Measurements from ENCODE around the gene SPON2.
"Not testable (repeated sequence)": the region's sequence is repeated elsewhere in the genome, so short reads cannot be mapped to it uniquely, and the experiment has no call there.

Gene SPON2

DNA sequence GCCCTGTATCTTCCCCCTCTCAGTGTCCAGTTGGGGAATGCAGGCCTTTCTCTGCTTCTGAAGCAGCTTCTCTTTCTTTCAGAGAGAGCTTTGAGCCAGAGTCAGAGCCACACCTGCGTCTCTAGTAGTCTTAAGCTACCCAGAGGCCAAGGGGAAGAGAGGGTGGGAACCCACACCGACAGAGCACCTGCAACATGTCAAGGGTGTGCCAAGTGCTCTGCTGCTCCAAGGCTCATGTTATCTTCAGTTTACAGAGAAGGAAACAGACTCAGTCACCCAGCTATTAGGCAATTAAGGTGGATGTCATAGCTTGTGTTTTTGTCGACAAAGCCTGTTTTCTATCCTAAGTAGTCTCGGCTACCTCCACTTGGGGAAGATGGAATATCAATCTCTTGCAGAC lies 36.3 kb downstream of the SPON2 start:
- no peak for DNase-seq

DNA sequence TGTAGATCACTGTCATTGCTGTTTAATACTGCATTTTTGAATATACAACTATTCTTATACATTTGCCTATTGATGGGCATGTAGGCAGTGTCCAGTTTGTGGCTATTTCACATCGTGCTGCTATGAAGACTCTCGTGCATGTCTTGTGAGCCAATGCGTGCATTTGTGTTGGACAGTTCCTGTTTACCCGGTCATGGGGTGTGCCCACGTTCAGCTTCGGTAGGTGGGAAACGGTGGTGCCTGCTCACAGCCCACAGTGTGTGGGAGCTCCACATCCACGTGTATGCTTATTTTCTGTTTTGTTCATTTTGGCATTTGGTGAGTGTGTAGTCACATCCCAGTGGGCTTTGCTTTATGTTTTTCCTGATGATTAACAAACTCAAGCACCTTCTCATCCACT lies 39.4 kb downstream of the SPON2 start:
- DNase-seq, result no peak

DNA sequence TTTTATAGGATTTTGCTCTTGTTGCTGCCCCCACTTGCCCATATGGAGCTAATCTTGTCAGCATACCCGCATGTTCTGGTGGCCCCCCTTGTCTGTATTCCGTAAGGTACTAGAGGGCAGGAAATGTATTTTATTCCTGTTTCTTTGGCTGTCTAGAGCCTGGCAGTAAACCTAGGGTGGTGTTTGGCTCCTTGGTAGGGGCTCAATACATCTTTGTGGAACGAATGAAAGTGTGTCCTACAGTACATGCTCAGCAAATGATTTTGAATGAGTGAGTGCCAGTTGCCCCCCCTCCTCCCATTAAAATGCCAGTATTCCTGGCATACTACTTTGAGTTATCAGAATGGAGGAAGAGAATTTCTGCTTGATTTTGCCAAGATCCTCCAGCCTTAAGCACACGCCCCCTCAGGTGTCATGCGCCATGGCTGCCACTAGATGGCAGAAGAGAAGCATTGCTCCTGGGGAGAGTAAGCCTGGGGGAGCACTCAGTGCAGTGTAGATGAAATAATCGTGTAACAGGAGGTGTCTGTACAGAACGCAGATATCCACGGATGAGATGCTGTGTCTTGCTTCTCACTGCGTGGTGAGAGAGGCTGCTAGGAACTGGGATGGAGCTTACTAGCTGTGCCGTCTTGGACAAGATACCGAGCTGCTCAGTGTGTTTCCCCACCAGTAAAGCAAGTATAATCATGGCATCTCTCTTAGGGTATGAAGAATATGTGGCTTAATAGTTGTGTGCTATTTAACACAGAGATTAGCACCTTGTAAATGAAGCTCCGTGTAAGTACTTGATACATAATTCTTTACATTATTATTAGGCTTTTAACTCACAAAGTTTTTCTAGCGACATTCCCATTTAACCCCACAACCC lies 41.8 kb downstream of the SPON2 start:
- peak; percentile 11 to 17 for DNase-seq

DNA sequence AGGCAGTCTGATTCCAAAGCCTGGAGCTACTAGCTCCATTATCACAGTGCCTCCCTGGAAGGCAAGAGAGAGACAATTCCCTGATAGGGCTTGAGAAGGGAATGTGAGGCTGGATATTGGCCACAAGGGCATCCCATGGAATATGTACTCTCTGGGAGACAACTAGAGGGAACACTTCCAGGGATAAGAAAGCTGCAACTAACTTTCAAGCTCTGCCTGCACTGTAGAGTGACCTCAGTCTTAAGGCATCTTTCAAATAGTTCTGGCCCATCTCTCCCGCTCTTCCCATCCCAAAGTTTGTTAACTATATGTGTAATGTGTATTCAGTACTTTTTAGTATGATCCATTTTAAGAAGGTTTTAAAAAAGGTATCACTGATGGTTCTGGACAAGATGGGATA lies 45.9 kb downstream of the SPON2 start:
- no peak for DNase-seq

DNA sequence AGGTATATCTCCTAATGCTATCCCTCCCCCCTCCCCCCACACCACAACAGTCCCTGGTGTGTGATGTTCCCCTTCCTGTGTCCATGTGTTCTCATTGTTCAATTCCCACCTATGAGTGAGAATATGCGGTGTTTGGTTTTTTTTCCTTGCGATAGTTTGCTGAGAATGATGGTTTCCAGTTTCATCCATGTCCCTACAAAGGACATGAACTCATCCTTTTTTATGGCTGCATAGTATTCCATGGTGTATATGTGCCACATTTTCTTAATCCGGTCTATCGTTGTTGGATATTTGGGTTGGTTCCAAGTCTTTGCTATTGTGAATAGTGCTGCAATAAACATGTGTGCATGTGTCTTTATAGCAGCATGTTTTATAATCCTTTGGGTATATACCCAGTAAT lies 46.9 kb downstream of the SPON2 start:
- not testable (repeated sequence) for DNase-seq

DNA sequence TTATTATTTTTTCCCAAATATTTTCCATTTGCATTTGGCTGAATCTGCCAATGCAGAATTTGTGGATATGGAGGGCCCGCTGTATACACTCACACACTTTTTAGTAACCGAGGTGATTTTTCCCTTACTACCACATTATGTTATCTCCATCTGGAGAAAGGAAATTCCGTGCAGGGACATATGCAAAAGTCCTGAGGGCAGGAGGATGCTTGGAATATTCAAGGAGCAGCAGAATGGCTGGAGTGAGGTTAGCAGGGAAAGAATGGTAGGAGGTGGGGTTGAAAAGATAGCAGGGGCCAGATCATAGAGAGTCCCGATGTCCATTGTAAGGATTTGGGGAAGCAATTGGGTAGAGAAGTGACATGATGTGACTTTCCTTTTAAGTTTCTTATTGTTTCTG lies 47.6 kb downstream of the SPON2 start:
- DNase-seq, result no peak

DNA sequence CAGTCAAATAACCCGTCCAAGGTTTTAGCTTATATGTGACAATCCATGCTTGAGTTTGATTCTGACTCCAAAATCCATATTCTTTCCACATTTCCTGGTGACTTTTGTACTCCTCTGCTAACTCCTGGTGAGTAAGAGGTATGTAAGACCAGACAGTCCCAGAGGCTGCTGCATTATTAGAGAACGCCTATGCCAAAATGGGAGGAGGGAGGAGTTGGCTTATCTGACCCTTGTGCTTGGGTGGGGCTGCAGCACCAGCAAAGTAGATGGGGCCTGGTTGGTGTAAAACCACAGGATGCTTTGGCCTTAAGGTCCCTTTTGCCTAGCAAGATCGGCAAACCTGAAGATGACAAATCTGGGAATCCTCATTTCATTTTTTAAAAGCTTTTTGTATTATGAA lies 49.9 kb downstream of the SPON2 start:
- DNase-seq, result no peak
